ENCODE measurements around the gene FOXD2. TPM values are rescaled to one million over a fixed set of nuclear protein-coding genes. Genes with fewer than 3 reads are reported as not detected.

Gene FOXD2
- total RNA-seq, 1 experiment from 2014 or later, result 0.48 TPM

DNA sequence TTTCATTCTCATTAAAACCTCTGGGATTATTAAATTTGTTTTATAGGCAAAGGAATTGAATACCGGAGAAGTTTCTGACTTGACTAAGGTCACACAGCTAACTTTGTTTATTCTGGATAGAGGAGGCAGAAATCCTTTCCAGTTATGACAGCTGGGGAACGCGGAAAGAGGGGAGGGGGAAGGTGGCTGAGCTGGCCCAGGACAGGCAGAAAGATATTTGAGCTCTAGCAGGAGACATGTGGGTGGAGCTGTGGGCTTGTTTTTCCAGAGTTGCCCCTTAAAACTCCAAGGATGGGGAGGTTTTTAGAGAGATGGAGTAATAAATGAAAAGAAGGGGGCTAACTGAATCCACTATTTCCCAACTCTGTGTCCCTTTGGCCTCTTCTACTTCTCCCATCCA lies 27.8 kb downstream of the FOXD2 start:
- no peak for DNase-seq (ENCODE audit: low read depth)

DNA sequence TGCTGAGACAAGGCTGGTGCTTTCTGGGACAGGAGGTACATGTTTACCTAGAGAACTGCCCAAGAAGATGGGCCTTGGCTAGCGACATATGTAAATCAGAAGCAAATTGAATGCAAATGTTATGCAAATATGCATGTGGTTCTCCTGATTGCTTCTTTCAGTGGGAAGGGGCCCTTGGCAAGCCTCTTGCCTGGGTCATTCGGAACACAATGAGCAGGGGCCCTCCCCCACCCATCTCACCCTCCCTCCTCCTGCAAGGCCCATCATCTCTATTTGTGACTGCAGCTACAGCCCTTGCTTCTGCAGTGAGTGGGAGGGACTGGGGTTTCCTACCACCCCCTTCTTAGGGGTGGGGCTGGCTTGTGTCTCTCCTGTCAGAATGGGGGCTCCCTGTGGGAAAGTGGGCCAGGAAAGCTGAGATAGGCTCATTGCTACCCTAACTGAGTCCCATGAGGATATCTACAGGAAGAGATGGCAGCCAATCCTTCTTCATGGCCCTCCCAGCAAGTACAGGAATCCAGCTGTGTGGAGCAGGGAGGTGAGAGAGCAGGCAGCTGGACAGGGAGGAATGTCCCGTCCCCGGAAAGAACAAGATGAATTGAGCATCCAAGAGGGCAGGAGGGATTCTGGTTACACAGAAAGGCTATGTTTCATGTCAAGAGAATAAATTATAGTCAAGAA lies 31.0 kb downstream of the FOXD2 start:
- DNase-seq (ENCODE audit: low read depth), result no peak

- no peak for DNase-seq (ENCODE audit: low read depth)
These were observed 31.5 kb downstream of the FOXD2 start for GRCh38 chr1:47469390-47469759.

GRCh38 chr1:47469910-47470309 lies 32.1 kb downstream of the FOXD2 start:
- DNase-seq (ENCODE audit: low read depth), result no peak

- peak; percentile 17 for DNase-seq (ENCODE audit: low read depth)
These were observed 33.3 kb downstream of the FOXD2 start for GRCh38 chr1:47471163-47471562.

- no peak for DNase-seq (ENCODE audit: low read depth)
These were observed 36.7 kb downstream of the FOXD2 start for GRCh38 chr1:47474278-47475193.

GRCh38 chr1:47477595-47478080 lies 39.8 kb downstream of the FOXD2 start:
- DNase-seq (ENCODE audit: low read depth), result no peak

GRCh38 chr1:47478090-47478489 lies 40.2 kb downstream of the FOXD2 start:
- no peak for DNase-seq (ENCODE audit: low read depth)

DNA sequence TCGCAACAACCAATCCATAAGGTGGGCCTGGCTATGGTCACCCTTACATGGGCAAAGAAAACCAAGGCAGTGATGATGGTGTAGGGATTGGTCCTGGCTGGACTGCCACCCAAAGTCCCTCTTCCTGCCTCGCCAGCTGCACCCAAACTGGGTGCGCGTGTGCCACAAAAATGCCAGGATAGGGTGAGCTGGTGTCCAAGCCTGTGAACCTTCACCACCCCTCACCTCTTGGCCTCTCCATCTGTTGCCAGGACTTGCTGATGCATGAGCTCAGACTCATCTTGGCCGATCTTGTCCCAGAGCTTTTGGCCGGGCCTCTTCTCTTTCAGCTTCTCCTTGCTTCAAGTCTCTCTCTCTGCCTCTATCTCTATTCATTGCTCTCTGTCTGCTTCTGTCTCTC lies 41.8 kb downstream of the FOXD2 start:
- DNase-seq (ENCODE audit: low read depth), result no peak

- DNase-seq (ENCODE audit: low read depth), result no peak
These were observed 44.1 kb downstream of the FOXD2 start for GRCh38 chr1:47481936-47482335.

DNA sequence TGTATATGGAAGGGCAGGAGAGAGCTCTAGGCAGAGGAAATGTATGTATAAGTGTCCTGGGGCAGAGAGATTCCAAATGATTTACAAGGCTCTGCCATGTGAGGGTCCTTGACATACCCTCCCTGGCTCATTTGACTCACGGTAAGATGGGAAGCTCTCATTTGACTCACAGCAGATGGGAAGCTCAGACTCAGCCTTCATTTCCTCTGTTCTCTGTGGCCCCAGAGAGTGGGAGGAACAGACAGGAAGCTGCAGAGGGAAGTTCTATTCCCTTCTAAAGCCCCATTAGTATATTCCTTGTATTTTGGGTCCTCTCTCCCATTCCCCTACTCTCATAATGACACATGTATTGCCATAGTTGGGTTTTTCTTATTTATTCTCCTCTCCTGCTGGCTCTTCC lies 44.9 kb downstream of the FOXD2 start:
- no peak for DNase-seq (ENCODE audit: low read depth)

DNA sequence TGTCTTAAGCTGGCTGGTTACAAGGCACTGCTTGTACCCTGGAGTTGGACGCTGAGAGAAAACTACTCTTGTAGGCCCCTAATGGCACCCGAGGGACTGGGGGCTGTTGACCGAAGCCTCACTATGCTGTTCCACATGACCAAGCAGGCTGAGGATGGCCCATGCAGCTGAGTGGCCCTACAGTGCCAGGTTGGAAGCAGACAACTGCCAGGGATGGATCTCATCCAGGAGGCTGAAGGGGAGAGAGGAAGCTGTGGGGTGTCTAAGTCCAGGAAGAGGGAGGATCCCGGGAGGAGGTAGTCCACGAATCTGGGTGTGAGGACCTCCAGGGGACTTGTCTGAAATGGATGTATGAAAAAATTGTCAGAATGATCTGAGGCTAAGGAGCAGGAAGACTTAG lies 45.8 kb downstream of the FOXD2 start:
- DNase-seq (ENCODE audit: low read depth), result no peak

DNA sequence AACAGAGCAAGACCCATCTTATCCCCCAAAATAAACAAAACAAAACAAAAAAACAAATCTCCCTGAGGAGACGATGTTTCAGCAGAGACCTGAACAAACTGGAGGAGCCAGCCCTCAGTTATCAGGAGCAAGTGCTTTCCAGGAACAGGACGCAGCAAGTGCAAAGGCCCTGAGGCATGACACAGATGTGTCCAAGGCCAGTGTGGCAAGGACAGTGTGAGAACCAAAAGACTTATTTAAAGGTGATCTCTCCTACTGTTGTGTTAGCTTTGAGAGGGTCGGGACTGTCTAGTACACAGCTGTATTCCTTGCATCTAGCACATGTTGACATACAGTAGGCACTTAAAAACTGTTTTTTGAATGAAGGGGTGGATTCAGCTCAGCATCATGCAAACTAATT lies 48.0 kb downstream of the FOXD2 start:
- DNase-seq (ENCODE audit: low read depth), result no peak

- no peak for DNase-seq (ENCODE audit: low read depth)
These were observed 49.5 kb downstream of the FOXD2 start for GRCh38 chr1:47487332-47487731.

- DNase-seq (ENCODE audit: low read depth), result peak; percentile 24
These were observed 50.1 kb downstream of the FOXD2 start for GRCh38 chr1:47487850-47488450.

Other genes starting within 250 kb of the FOXD2 start
- not detected in 2 replicates for gene PDZK1IP1, start 248.0 kb upstream of the FOXD2 start, total RNA-seq (2014; rRNA removed; shearing (Covaris generic))
- gene TAL1, start 205.8 kb upstream of the FOXD2 start, total RNA-seq (2014; rRNA removed; shearing (Covaris generic)), result not detected in 2 replicates
- 31.6 and 38.8 TPM in 2 replicates for gene STIL, start 123.9 kb upstream of the FOXD2 start, total RNA-seq (2014; rRNA removed; shearing (Covaris generic))
- gene CMPK1, start 104.3 kb upstream of the FOXD2 start, total RNA-seq (2014; rRNA removed; shearing (Covaris generic)), result 137 and 168 TPM in 2 replicates
- not detected in 2 replicates for gene FOXE3, start 21.8 kb upstream of the FOXD2 start, total RNA-seq (2014; rRNA removed; shearing (Covaris generic))

Data from RPMI7951 (cell line).